B cell (primary cell): ENCODE measurements around the gene SLC25A17. TPM values are rescaled to one million over a fixed set of nuclear protein-coding genes. Genes with fewer than 3 reads are reported as not detected.
A peak's percentile ranks its signal among the peaks of the same experiment; 100 is the strongest.

Source experiments
- ATAC-seq: fragments of 200-7000 bp; cut with Tn5 transposase; one replicate; pipeline ENCODE4 v1.10.0; 2021; ENCODE audit warnings: low read depth, mild to moderate bottlenecking, moderate number of reproducible peaks, moderate library complexity
- CTCF ChIA-PET: fragments of 350-600 bp; sonication (Branson Sonifier 250); formaldehyde crosslinking; loops from one replicate; lab custom pipeline; 2021; ENCODE audit warnings: antibody characterized with exemption, inconsistent platforms; lab: Charles Lee
- POLR2A ChIA-PET: fragments of 350-600 bp; sonication (Branson Sonifier 250); formaldehyde crosslinking; loops from one replicate; lab custom pipeline; 2021; ENCODE audit warnings: antibody characterized with exemption; lab: Charles Lee
- DNase-seq: peaks from one replicate; pipeline ENCODE4 v3.0.0; 2013
- H2AFZ ChIP-seq: 2 replicates; pipeline ENCODE4 v1.6.1; 2012; ENCODE audit warnings: mild to moderate bottlenecking, low read depth, low read length; ENCODE audit not compliant: insufficient read depth, poor library complexity, severe bottlenecking
- H3K27ac ChIP-seq, 2 donors: 1 replicate in 1 of 2; 2 replicates in 1 of 2; pipeline ENCODE4 v1.5.1; 2012 to 2013; ENCODE audit warnings: low read length in 2 of 2, mild to moderate bottlenecking in 2 of 2, moderate library complexity in 1 of 2
- H3K27me3 ChIP-seq, 4 experiments: fragments of 200-600 bp in 1 of 4; sonication (generic) in 1 of 4; replicated peaks in 1 of 4; 1 replicate in 2 of 4; 2 replicates in 2 of 4; pipeline versions ENCODE4 v1.6.1 to v1.7.0; 2013 to 2016; ENCODE audit warnings: low read length in 3 of 4, mild to moderate bottlenecking in 2 of 4, mixed read lengths in 1 of 4, moderate library complexity in 1 of 4; ENCODE audit not compliant: insufficient read depth in 4 of 4, control insufficient read depth in 3 of 4; ENCODE audit errors: control extremely low read depth in 1 of 4
- H3K36me3 ChIP-seq, 2 experiments: replicated peaks in 1 of 2; 1 replicate in 1 of 2; 2 replicates in 1 of 2; pipeline versions ENCODE4 v1.6.1 to v1.7.1; 2013; ENCODE audit warnings: low read length in 1 of 2; ENCODE audit not compliant: insufficient read depth in 2 of 2, control insufficient read depth in 1 of 2; ENCODE audit errors: control extremely low read depth in 1 of 2, extremely low read depth in 1 of 2
- H3K4me1 ChIP-seq, 2 donors: fragments of 200-600 bp in 1 of 2; sonication (generic) in 1 of 2; 1 replicate in 1 of 2; 2 replicates in 1 of 2; pipeline versions ENCODE4 v1.5.1 to v1.6.1; 2013 to 2017; ENCODE audit warnings: low read length in 2 of 2; ENCODE audit not compliant: control insufficient read depth in 2 of 2, insufficient read depth in 2 of 2
- H3K4me2 ChIP-seq: replicated peaks from 2 replicates; pipeline ENCODE3; 2012; ENCODE audit warnings: mild to moderate bottlenecking, low read depth, low read length; ENCODE audit not compliant: poor library complexity, severe bottlenecking
- H3K4me3 ChIP-seq, 5 experiments: fragments of 200-600 bp in 1 of 5; sonication (generic) in 1 of 5; 1 replicate in 3 of 5; 2 replicates in 2 of 5; pipeline versions ENCODE4 v1.5.1 to v1.7.0; 2011 to 2016; ENCODE audit warnings: low read length in 4 of 5, mild to moderate bottlenecking in 4 of 5, low read depth in 2 of 5, control low read depth in 1 of 5, moderate library complexity in 1 of 5; ENCODE audit not compliant: insufficient read depth in 1 of 5; ENCODE audit errors: control extremely low read depth in 1 of 5, extremely low read depth in 1 of 5
- H3K79me2 ChIP-seq: fragments of 200-600 bp; sonication (generic); one replicate; pipeline ENCODE4 v1.6.0; 2016; ENCODE audit warnings: low read length; ENCODE audit not compliant: control insufficient read depth, insufficient read depth
- H3K9ac ChIP-seq: fragments of 200-600 bp; sonication (generic); 2 replicates; pipeline ENCODE4 v1.6.1; 2017; ENCODE audit warnings: mild to moderate bottlenecking, low read length, moderate library complexity
- H3K9me3 ChIP-seq, 3 donors: one replicate each; pipeline versions ENCODE4 v1.6.1 to v1.7.1; 2013; ENCODE audit warnings: low read length in 2 of 3; ENCODE audit not compliant: control insufficient read depth in 2 of 3, insufficient read depth in 1 of 3; ENCODE audit errors: control extremely low read depth in 1 of 3
- H4K20me1 ChIP-seq: 2 replicates; pipeline ENCODE4 v1.6.0; 2012; ENCODE audit warnings: mild to moderate bottlenecking, low read length; ENCODE audit not compliant: insufficient read depth, control insufficient read depth, poor library complexity, severe bottlenecking
- H3K27ac Mint-ChIP-seq: one replicate; pipeline ENCODE4 v1.8.0; 2021; ENCODE audit warnings: mixed read lengths
- H3K27me3 Mint-ChIP-seq: one replicate; pipeline ENCODE4 v1.8.0; 2021; ENCODE audit warnings: mixed read lengths
- H3K4me1 Mint-ChIP-seq: one replicate; pipeline ENCODE4 v1.8.0; 2021; ENCODE audit warnings: mixed read lengths
- H3K4me3 Mint-ChIP-seq: one replicate; pipeline ENCODE4 v1.8.0; 2021; ENCODE audit warnings: mixed read lengths
- H3K9me3 Mint-ChIP-seq: one replicate; pipeline ENCODE4 v1.8.0; 2022; ENCODE audit warnings: mixed read lengths; ENCODE audit not compliant: insufficient read depth
- EZH2 ChIP-seq: IDR thresholded peaks from 2 replicates; pipeline ENCODE4 v1.6.1; 2012; ENCODE audit warnings: borderline replicate concordance, low read depth, mild to moderate bottlenecking, moderate library complexity, low read length; ENCODE audit not compliant: insufficient read depth, poor library complexity, severe bottlenecking
- WGBS: methylation state at CpG from one replicate; pipeline ENCODE4 v1.1.5; 2013; ENCODE audit warnings: missing lambda C conversion rate; ENCODE audit not compliant: insufficient coverage; 5-methylcytosine and 5-hydroxymethylcytosine counted together
- intact Hi-C: fragments of 100-400 bp; cut with micrococcal nuclease; formaldehyde crosslinking; loops from one replicate; pipeline ENCODE4 v1.10.0; 2022
- polyA plus RNA-seq: library from polyadenylated mRNA; depleted of rRNA; stranded (reverse); fragments of >200 nt; gene quantifications from 2 replicates; pipeline ENCODE4 v1.2.3, GENCODE V29; 2012
- total RNA-seq, 2 donors: library from RNA; stranded (reverse); fragments of 120-200 nt in 1 of 2; gene quantifications; 1 replicate in 1 of 2; 2 replicates in 1 of 2; pipeline versions ENCODE4 v1.2.3 to v1.2.4, GENCODE V29; 2013 to 2022
- TF ChIP-seq, protein P1 (sequence below): fragments of 200-600 bp; IDR thresholded peaks from one replicate; pipeline ENCODE4 v1.8.0; 2022; ENCODE audit warnings: antibody characterized with exemption, mild to moderate bottlenecking

The SLC25A17 gene
- total and polyA plus RNA-seq, 2 donors (not counting 1 experiment from before 2014, with no cell fraction given), result 13.1 to 15.0 TPM

DNA sequence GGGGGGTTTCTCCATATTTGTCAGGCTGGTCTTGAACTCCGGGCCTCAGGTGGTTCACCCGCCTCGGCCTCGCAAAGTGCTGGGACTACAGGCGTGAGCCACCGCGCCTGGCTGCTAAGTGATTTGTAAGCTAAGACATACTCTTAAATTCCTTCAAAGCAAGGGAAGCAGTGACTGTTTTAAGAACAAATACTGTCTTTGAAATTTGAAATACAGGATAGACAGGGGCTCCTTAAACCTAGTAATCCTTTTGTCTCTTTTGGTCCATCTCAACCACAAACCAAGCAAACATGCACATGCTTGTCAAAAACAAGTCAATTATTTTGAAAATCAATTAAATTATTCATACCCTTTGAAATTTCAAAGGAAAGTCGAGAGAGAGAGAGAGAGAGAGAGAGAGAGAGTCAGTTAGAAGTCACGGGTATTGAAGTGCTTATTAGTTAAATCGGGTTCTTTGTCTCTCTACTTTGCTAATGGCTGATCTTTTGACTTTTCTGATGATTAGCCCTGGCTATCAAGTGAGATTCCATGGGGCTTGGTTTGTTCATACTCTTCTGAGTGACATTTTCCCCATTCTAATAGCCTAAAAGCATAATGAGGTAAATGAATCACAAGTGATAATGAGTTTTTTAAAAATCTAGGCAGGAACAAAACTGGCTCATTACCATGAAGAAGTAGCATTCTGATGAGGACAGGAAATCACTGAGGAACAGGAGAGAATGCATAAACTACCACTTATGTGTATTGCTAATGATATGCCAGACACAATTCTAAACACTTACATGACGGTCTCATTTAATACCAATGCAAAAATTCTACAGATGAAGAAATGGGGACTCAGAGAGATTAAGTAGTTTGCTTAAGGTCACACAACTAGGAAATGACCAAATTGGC lies 91.8 kb downstream of the SLC25A17 start:
- TF ChIP-seq, protein P1, sequence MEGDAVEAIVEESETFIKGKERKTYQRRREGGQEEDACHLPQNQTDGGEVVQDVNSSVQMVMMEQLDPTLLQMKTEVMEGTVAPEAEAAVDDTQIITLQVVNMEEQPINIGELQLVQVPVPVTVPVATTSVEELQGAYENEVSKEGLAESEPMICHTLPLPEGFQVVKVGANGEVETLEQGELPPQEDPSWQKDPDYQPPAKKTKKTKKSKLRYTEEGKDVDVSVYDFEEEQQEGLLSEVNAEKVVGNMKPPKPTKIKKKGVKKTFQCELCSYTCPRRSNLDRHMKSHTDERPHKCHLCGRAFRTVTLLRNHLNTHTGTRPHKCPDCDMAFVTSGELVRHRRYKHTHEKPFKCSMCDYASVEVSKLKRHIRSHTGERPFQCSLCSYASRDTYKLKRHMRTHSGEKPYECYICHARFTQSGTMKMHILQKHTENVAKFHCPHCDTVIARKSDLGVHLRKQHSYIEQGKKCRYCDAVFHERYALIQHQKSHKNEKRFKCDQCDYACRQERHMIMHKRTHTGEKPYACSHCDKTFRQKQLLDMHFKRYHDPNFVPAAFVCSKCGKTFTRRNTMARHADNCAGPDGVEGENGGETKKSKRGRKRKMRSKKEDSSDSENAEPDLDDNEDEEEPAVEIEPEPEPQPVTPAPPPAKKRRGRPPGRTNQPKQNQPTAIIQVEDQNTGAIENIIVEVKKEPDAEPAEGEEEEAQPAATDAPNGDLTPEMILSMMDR, result no peak
- TF ChIP-seq EZH2, result no peak
- H2AFZ ChIP-seq, result peak overlapping the region; percentile 43
- no peaks in the 10 kb centered on the region for H3K79me2 ChIP-seq
- no peak overlapping the region for H3K4me2 ChIP-seq
- H3K4me1 Mint-ChIP-seq, result peaks cover 31% of the 10 kb centered on the region
- no peaks in the 10 kb centered on the region for H3K9me3 Mint-ChIP-seq
- H3K9me3 ChIP-seq, result peaks cover 0 to 5% (median 0%) of the 10 kb centered on the region in 3 donors
- H3K27ac ChIP-seq, result no peak overlapping the region
- ChIA-PET POLR2A (interaction anchor here (0.6 kb wide), 1 partner anchor 26 kb away, joined by 4 read pairs; no protein-coding TSS in a partner anchor), CTCF (interaction anchor here (0.7 to 1.8 kb wide), 3 partner anchors 33 to 215 kb away, joined by 4 to 9 read pairs (median 6); no protein-coding TSS in a partner anchor)
- H3K36me3 ChIP-seq, result no peaks in the 10 kb centered on the region
- no peak overlapping the region for H3K9ac ChIP-seq
- H3K4me3 Mint-ChIP-seq, result peak overlapping the region; percentile 37
- 100% methylated on average over 2 of the region's 11 CpGs for WGBS
- no peaks in the 10 kb centered on the region for H4K20me1 ChIP-seq
- no peaks in the 10 kb centered on the region for H3K27me3 ChIP-seq
- DNase-seq (no peak), ATAC-seq (no peak)
- intact Hi-C loops, result no loop called here
- H3K27me3 Mint-ChIP-seq, result peaks cover 6% of the 10 kb centered on the region
- peaks cover 10 to 28% of the 10 kb centered on the region in 2 donors for H3K4me1 ChIP-seq
- no peak overlapping the region for H3K4me3 ChIP-seq
- no peak overlapping the region for H3K27ac Mint-ChIP-seq

DNA sequence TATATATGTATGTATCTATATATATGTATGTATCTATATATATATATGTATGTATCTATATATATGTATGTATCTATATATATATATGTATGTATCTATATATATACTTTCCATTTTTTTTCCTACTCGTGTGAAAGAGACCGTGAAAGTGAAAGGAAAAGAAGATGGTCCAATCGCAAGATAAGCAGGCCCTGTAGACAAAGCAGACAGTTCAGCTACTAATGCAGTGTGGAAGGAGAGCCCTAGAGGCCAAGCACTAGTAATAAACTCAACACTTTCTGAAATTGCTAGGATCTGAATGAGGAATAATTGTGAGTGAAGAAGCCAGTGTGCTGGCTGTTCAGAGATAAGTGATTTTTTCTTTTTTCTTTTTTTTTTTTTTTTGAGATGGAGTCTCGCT lies 92.6 kb downstream of the SLC25A17 start:
- CTCF ChIA-PET, result interaction anchor here (0.7 to 1.8 kb wide), 3 partner anchors 33 to 215 kb away, joined by 4 to 9 read pairs (median 6); no protein-coding TSS in a partner anchor

More for the DNA sequence above, 92.6 kb downstream of the SLC25A17 start:
- Mint-ChIP-seq H3K9me3 (no peaks in the 10 kb centered on the region), H3K27me3 (peaks cover 9% of the 10 kb centered on the region), H3K4me1 (peaks cover 27% of the 10 kb centered on the region), H3K4me3 (peak overlapping the region; percentile 14), H3K27ac (no peak overlapping the region)
- TF ChIP-seq, protein P1, result no peak
- no peak for TF ChIP-seq EZH2
- Histone ChIP-seq H4K20me1 (no peaks in the 10 kb centered on the region), H2AFZ (no peak overlapping the region), H3K27me3 (no peaks in the 10 kb centered on the region), H3K4me2 (no peak overlapping the region), H3K36me3 (no peaks in the 10 kb centered on the region), H3K4me3 (no peak overlapping the region), H3K9me3 (peaks cover 0 to 5% (median 0%) of the 10 kb centered on the region in 3 donors), H3K4me1 (peaks cover 10 to 24% of the 10 kb centered on the region in 2 donors), H3K79me2 (no peaks in the 10 kb centered on the region), H3K9ac (no peak overlapping the region), H3K27ac (no peak overlapping the region)
- ATAC-seq, result peak; percentile 70
- intact Hi-C loops, result no loop called here
- DNase-seq, result peak; percentile 54
- POLR2A ChIA-PET, result interaction anchor here (0.6 to 0.7 kb wide), 3 partner anchors 27 to 340 kb away, joined by 4 to 5 read pairs (median 4); no protein-coding TSS in a partner anchor
- no CpG with 5 or more reads among the region's 4 CpGs for WGBS
